Activated CD8-positive, alpha-beta memory T cell treated with anti-CD3 and anti-CD28 coated beads, Interleukin-2, amount 50 U/mL, for 24 hours (primary cell): ENCODE data around the gene CDC14C.

Source experiments
- DNase-seq: peaks from one replicate; pipeline ENCODE4 v3.0.0-alpha.2; 2020; ENCODE audit errors: extremely low read depth

CDC14C gene

GRCh38 chr7:48976253-48976652 lies 51.9 kb downstream of the CDC14C start:
- no peak for DNase-seq

GRCh38 chr7:48976850-48977249 lies 52.5 kb downstream of the CDC14C start:
- DNase-seq: no peak
